H1 (cell line): ENCODE measurements around the gene FOXE1.

ENCODE experiments used
- CTCF ChIP-seq, 3 experiments: IDR thresholded peaks; 1 replicate in 2 of 3; 2 replicates in 1 of 3; pipeline versions ENCODE4 v1.5.1 to v1.6.1; 2011; ENCODE audit warnings: low read length in 3 of 3, mild to moderate bottlenecking in 3 of 3, inconsistent platforms in 2 of 3, low read depth in 1 of 3, moderate library complexity in 1 of 3; ENCODE audit not compliant: insufficient read depth in 1 of 3; ENCODE audit errors: control extremely low read depth in 1 of 3
- EGR1 ChIP-seq: IDR thresholded peaks from 2 replicates; pipeline ENCODE4 v1.6.1; 2011; ENCODE audit warnings: low read depth, low read length, borderline replicate concordance
- JUND ChIP-seq: IDR thresholded peaks from 2 replicates; pipeline ENCODE4 v1.6.1; 2011; ENCODE audit warnings: mild to moderate bottlenecking, improper control_type of control experiment, low read length
- RFX5 ChIP-seq: IDR thresholded peaks from 2 replicates; pipeline ENCODE4 v1.6.1; 2011; ENCODE audit warnings: low read depth, low read length, improper control_type of control experiment, borderline replicate concordance
- SIN3A ChIP-seq, 2 experiments: IDR thresholded peaks in 1 of 2; conservative IDR thresholded peaks in 1 of 2; 2 replicates each; pipeline ENCODE4 v1.6.1; 2011 to 2012; ENCODE audit warnings: low read length in 2 of 2, improper control_type of control experiment in 1 of 2, low read depth in 1 of 2, mild to moderate bottlenecking in 1 of 2
- SP4 ChIP-seq: IDR thresholded peaks from 2 replicates; pipeline ENCODE4 v1.6.1; 2012; ENCODE audit warnings: low read length, inconsistent platforms

- no peak for TF ChIP-seq JUND
- no peak for TF ChIP-seq CTCF (IDR thresholded peaks at IDR 0.05; ENCODE audit: control extremely low read depth in 1 of 3, insufficient read depth in 1 of 3, low read depth in 1 of 3, low read length in 3 of 3)
- TF ChIP-seq EGR1 = no peak
- TF ChIP-seq RFX5 = no peak
- no peak for TF ChIP-seq SP4
- TF ChIP-seq SIN3A (conservative IDR thresholded peaks at IDR 0.05 in 1 of 2, IDR thresholded peaks at IDR 0.05 in 1 of 2; ENCODE audit: low read depth in 1 of 2, low read length in 2 of 2) = no peak
Observed at GRCh38 chr9:97806721-97807120, 46.3 kb upstream of the FOXE1 start.
